Measurements from ENCODE around the gene GPR143. TPM values are rescaled to one million over a fixed set of nuclear protein-coding genes. Genes with fewer than 3 reads are reported as not detected.

The GPR143 gene
- total RNA-seq, 1 donor from 2014 or later = 4.1 TPM

- peak; percentile 30 for DNase-seq (ENCODE audit: low spot score)
These were observed 89.3 kb downstream of the GPR143 start for GRCh38 chrX:9676306-9676705.

Other genes starting within 250 kb of the GPR143 start
- gene SHROOM2, start 20.6 kb upstream of the GPR143 start, total RNA-seq (ENCODE audit: insufficient read depth, low replicate concordance) = 9.4 TPM
- not detected for gene CLDN34, start 201.5 kb upstream of the GPR143 start, total RNA-seq (ENCODE audit: insufficient read depth, low replicate concordance)

All from umbilical cord (tissue), 2 donors.